Esophagus squamous epithelium (tissue), 5 donors: Measurements from ENCODE around the gene ADARB2. TPM values are rescaled to one million over a fixed set of nuclear protein-coding genes. Genes with fewer than 3 reads are reported as not detected.

Source experiments
- DNase-seq: peaks from one replicate; lab custom pipeline; 2025; lab: John Stamatoyannopoulos, UW
- H3K27ac ChIP-seq, 4 donors: fragments of 200-600 bp; sonication (generic); one replicate each; pipeline ENCODE4 v1.5.1; 2016 to 2019; ENCODE audit warnings: mild to moderate bottlenecking in 1 of 4
- H3K27me3 ChIP-seq, 4 donors: fragments of 200-600 bp; sonication (generic); 1 replicate in 3 of 4; 2 replicates in 1 of 4; pipeline versions ENCODE4 v1.5.1 to v1.6.0; 2017 to 2021; ENCODE audit warnings: antibody characterized with exemption in 1 of 4
- H3K36me3 ChIP-seq, 3 donors: fragments of 200-600 bp; sonication (generic); one replicate each; pipeline ENCODE4 v1.5.1; 2016 to 2019
- H3K4me1 ChIP-seq, 3 donors: fragments of 200-600 bp; sonication (generic); one replicate each; pipeline ENCODE4 v1.5.1; 2017 to 2019
- H3K4me3 ChIP-seq, 4 donors: fragments of 200-600 bp; sonication (generic); 1 replicate in 3 of 4; 2 replicates in 1 of 4; pipeline ENCODE4 v1.5.1; 2016 to 2019; ENCODE audit warnings: mild to moderate bottlenecking in 2 of 4, moderate library complexity in 1 of 4
- H3K9me3 ChIP-seq, 3 donors: fragments of 200-600 bp; sonication (generic); one replicate each; pipeline ENCODE4 v1.5.1; 2016 to 2019
- POLR2A ChIP-seq, 4 donors: fragments of 450-650 bp; IDR thresholded peaks; one replicate each; pipeline ENCODE4 v1.6.1; 2017; ENCODE audit warnings: antibody characterized with exemption in 4 of 4, mild to moderate bottlenecking in 4 of 4, moderate library complexity in 3 of 4
- WGBS, 2 donors: methylation state at CpG; one replicate each; pipeline ENCODE4 v1.1.5; 2018; 5-methylcytosine and 5-hydroxymethylcytosine counted together
- intact Hi-C: fragments of 100-400 bp; cut with DNase I; formaldehyde crosslinking; loops from one replicate; pipeline ENCODE4 v1.15.0; 2022
- total RNA-seq, 4 donors: library from RNA; depleted of rRNA; stranded (reverse); fragments of >200 nt; gene quantifications; one replicate each; pipeline ENCODE4 v1.1.0, GENCODE V29; 2016
- TF ChIP-seq, protein P1 (sequence below), 6 experiments: fragments of 450-650 bp in 4 of 6; fragments of 200-600 bp in 2 of 6; sonication (generic) in 2 of 6; IDR thresholded peaks; one replicate each; pipeline ENCODE4 v1.5.1; 2016 to 2019; ENCODE audit warnings: antibody characterized with exemption in 6 of 6, mild to moderate bottlenecking in 4 of 6, moderate library complexity in 4 of 6
- donor health status: DM: yes; HTN: yes; CAD: no.

Gene ADARB2
- total RNA-seq, 4 donors from 2014 or later, result 0.21 to 3.5 (median 1.5) TPM

GRCh38 chr10:1708746-1709145 is 28.6 kb downstream of the ADARB2 start:
- intact Hi-C loops, result no loop called here
- H3K27me3 ChIP-seq, result peaks cover 0 to 10% (median 0%) of the 10 kb centered on the region in 4 donors
- no peaks in the 10 kb centered on the region for H3K36me3 ChIP-seq
- 50 to 65% methylated on average over 5 to 7 of the region's 7 CpGs for WGBS, 2 donors
- H3K4me3 ChIP-seq, result no peak overlapping the region
- H3K27ac ChIP-seq, result no peak overlapping the region
- H3K9me3 ChIP-seq, result no peaks in the 10 kb centered on the region
- H3K4me1 ChIP-seq, result no peaks in the 10 kb centered on the region
- TF ChIP-seq POLR2A (IDR thresholded peaks at IDR 0.05), result no peak
- TF ChIP-seq, protein P1, sequence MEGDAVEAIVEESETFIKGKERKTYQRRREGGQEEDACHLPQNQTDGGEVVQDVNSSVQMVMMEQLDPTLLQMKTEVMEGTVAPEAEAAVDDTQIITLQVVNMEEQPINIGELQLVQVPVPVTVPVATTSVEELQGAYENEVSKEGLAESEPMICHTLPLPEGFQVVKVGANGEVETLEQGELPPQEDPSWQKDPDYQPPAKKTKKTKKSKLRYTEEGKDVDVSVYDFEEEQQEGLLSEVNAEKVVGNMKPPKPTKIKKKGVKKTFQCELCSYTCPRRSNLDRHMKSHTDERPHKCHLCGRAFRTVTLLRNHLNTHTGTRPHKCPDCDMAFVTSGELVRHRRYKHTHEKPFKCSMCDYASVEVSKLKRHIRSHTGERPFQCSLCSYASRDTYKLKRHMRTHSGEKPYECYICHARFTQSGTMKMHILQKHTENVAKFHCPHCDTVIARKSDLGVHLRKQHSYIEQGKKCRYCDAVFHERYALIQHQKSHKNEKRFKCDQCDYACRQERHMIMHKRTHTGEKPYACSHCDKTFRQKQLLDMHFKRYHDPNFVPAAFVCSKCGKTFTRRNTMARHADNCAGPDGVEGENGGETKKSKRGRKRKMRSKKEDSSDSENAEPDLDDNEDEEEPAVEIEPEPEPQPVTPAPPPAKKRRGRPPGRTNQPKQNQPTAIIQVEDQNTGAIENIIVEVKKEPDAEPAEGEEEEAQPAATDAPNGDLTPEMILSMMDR (IDR thresholded peaks at IDR 0.05), result no peak
- no peak for DNase-seq

DNA sequence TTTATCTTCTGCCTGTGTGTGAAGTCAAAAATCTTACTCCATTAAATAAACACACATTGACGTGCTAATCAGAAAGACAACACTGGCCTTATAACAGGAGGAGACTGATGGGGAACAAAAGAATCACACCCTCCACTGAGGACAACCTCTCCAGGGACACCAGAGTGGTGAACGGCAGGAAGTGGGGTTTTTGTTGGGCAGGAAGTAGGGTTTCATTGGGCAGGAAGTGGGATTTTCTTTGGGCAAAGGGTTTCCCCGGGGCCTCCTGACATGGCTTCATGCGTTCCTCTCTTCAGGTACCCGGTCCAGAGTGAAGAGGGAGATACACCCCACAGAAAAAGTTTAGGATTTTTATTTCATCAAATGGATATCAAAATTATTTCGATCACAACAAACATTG is 30.6 kb downstream of the ADARB2 start:
- DNase-seq, result no peak
- no peaks in the 10 kb centered on the region for H3K9me3 ChIP-seq
- no peaks in the 10 kb centered on the region for H3K4me1 ChIP-seq
- H3K27ac ChIP-seq, result no peak overlapping the region
- intact Hi-C loops, result no loop called here
- H3K4me3 ChIP-seq, result no peak overlapping the region
- 31 to 51% methylated on average over 4 to 6 of the region's 6 CpGs for WGBS, 2 donors
- TF ChIP-seq, protein P1 (IDR thresholded peaks at IDR 0.05), result no peak
- H3K36me3 ChIP-seq, result no peaks in the 10 kb centered on the region
- H3K27me3 ChIP-seq, result peaks cover 0 to 19% (median 0%) of the 10 kb centered on the region in 4 donors

DNA sequence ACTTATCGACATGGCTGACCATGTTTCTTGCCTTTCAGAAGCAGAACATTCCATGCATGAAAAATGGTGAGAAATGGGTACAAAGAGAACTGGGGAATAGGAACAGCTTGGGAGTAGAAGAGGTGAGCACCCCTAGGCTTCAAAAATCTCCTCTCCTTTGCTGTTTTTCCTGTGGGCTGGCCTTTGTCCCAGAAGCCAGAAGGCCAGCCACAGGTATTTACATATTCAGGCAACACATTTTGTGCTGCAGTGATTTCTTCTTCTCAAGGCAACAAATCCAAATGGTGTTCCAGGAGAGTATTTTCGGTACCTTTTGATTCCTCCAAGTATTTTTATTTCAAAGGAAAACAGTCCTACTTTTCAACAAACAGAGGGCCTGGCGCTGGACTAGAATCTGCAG is 31.1 kb downstream of the ADARB2 start:
- H3K4me1 ChIP-seq, result no peaks in the 10 kb centered on the region
- 88 to 90% methylated on average over 3 of the region's 3 CpGs for WGBS, 2 donors
- no peak overlapping the region for H3K4me3 ChIP-seq
- no peaks in the 10 kb centered on the region for H3K36me3 ChIP-seq
- peaks cover 0 to 19% (median 0%) of the 10 kb centered on the region in 4 donors for H3K27me3 ChIP-seq
- H3K27ac ChIP-seq, result no peak overlapping the region
- TF ChIP-seq, protein P1 (IDR thresholded peaks at IDR 0.05), result no peak
- no peak for TF ChIP-seq POLR2A (IDR thresholded peaks at IDR 0.05)
- intact Hi-C loops, result no loop called here
- no peaks in the 10 kb centered on the region for H3K9me3 ChIP-seq
- no peak for DNase-seq

DNA sequence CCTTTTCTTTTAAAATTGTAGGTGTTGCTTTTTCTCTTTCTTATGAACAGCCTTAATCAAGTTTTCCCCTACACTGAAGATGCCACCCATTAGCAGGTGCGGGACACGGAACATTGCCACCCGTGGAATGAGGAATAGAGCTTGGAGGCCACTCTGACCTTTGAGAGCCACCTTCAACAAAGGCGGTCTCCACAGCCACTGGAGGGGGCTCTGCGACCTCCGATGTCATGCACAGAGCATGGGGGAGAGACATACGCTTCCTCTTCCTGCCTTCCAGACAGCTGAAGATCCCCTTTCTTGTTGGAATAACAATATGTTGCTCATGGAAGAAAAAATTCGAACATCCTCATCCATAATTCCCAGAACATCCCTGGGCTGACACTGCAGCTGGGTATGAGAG is 39.1 kb downstream of the ADARB2 start:
- Histone ChIP-seq H3K4me3 (no peak overlapping the region), H3K27ac (no peak overlapping the region), H3K9me3 (no peaks in the 10 kb centered on the region), H3K4me1 (no peaks in the 10 kb centered on the region), H3K27me3 (peaks cover 0 to 13% (median 0%) of the 10 kb centered on the region in 4 donors), H3K36me3 (no peaks in the 10 kb centered on the region)
- 84 to 85% methylated on average over 8 of the region's 8 CpGs for WGBS, 2 donors
- no peak for DNase-seq
- intact Hi-C loops, result no loop called here
- TF ChIP-seq, protein P1 (IDR thresholded peaks at IDR 0.05), result no peak
- no peak for TF ChIP-seq POLR2A (IDR thresholded peaks at IDR 0.05)

- H3K4me3 ChIP-seq, result no peak overlapping the region
- 88 to 89% methylated on average over 6 of the region's 6 CpGs for WGBS, 2 donors
- DNase-seq, result no peak
- H3K27ac ChIP-seq, result no peak overlapping the region
- no peaks in the 10 kb centered on the region for H3K27me3 ChIP-seq
- TF ChIP-seq, protein P1 (IDR thresholded peaks at IDR 0.05), result no peak
- no peak for TF ChIP-seq POLR2A (IDR thresholded peaks at IDR 0.05)
- H3K36me3 ChIP-seq, result no peaks in the 10 kb centered on the region
- H3K9me3 ChIP-seq, result no peaks in the 10 kb centered on the region
- intact Hi-C loops, result no loop called here
- H3K4me1 ChIP-seq, result no peaks in the 10 kb centered on the region
Measured at GRCh38 chr10:1696106-1696505, 41.2 kb downstream of the ADARB2 start.
